Measurements from ENCODE around the gene NRSN2. TPM values are rescaled to one million over a fixed set of nuclear protein-coding genes. Genes with fewer than 3 reads are reported as not detected.
"Not testable (repeated sequence)": the region's sequence is repeated elsewhere in the genome, so short reads cannot be mapped to it uniquely, and the experiment has no call there.

NRSN2 gene
- total RNA-seq, 2 donors from 2014 or later: 13.8 to 15.6 TPM

- 86 to 95% methylated on average over 8 of the region's 8 CpGs for WGBS, 2 donors
- no peak for ATAC-seq
Measured at GRCh38 chr20:334578-334977, 12.3 kb upstream of the NRSN2 start.

DNA sequence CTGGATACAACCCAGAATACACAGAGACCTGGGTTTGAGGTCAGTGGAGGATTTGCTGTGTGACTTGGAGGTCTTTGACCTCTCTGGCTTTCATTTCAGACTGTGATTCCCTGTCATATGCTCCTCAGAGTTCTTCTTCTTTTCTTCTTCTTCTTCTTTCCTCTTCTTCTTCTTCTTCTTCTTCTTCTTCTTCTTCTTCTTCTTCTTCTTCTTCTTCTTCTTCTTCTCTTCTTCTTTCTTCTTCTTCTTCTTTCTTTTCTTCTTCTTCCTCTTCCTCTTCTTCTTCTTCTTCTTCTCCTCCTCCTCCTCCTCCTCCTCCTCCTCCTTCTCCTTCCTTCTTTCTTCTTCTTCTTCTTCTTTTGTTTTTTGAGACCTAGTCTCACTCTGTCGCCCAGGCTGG, 10.9 kb upstream of the NRSN2 start:
- not testable (repeated sequence) for H3K27ac ChIP-seq

More at GRCh38 chr20:334578-334977, 12.3 kb upstream of the NRSN2 start:
- intact Hi-C loops (cut with DNase I): no loop called here
- H3K4me1 ChIP-seq: no peaks in the 10 kb centered on the region
- no peak overlapping the region for H3K4me3 ChIP-seq
- H3K27me3 ChIP-seq: no peaks in the 10 kb centered on the region
- TF ChIP-seq POLR2A (IDR thresholded peaks at IDR 0.05): no peak
- no peak for TF ChIP-seq CTCF (IDR thresholded peaks at IDR 0.05)
- no peak overlapping the region for H3K27ac ChIP-seq
- DNase-seq: no peak
- no peaks in the 10 kb centered on the region for H3K36me3 ChIP-seq (replicated peaks in 1 of 2; ENCODE audit: insufficient read depth in 1 of 2, low read depth in 2 of 2)
- no peaks in the 10 kb centered on the region for H3K9me3 ChIP-seq

DNA sequence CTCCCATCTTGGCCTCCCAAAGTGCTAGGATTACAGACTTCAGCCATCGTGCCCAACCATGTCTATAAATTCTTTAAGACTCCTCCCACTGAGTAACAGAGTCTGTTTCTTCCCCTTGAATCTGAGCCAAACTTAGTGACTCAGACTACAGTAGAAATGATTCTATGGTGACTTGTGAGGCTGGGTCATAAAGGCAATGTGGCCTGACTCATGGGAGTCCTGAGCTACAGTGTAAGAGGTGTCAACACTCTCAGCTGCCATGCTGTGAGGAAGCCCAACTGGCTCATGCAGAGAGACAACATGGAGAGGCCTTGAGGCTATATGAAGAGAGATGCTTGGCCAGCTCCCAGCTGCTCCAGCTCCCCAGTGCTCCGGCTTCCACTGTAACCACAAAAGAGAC, 5.2 kb upstream of the NRSN2 start:
- Histone ChIP-seq H3K4me3 (no peak overlapping the region), H3K27ac (no peak overlapping the region), H3K9me3 (no peaks in the 10 kb centered on the region), H3K27me3 (no peaks in the 10 kb centered on the region), H3K4me1 (peaks cover 10% of the 10 kb centered on the region), H3K36me3 (replicated peaks in 1 of 2; ENCODE audit: insufficient read depth in 1 of 2, low read depth in 2 of 2) (no peaks in the 10 kb centered on the region)
- TF ChIP-seq POLR2A (IDR thresholded peaks at IDR 0.05) (no peak), CTCF (IDR thresholded peaks at IDR 0.05) (no peak)
- 87 to 92% methylated on average over 2 of the region's 2 CpGs for WGBS, 2 donors
- ATAC-seq: no peak
- intact Hi-C loops (cut with DNase I): no loop called here
- no peak for DNase-seq

More for the DNA sequence above, 10.9 kb upstream of the NRSN2 start:
- H3K4me3 ChIP-seq; H3K9me3 ChIP-seq; H3K27me3 ChIP-seq; intact Hi-C loops (cut with DNase I); H3K36me3 ChIP-seq (replicated peaks in 1 of 2; ENCODE audit: insufficient read depth in 1 of 2, low read depth in 2 of 2); ATAC-seq; DNase-seq; H3K4me1 ChIP-seq: not testable (repeated sequence)
- WGBS, 2 donors: 80 to 91% methylated on average over 1 of the region's 1 CpG

DNA sequence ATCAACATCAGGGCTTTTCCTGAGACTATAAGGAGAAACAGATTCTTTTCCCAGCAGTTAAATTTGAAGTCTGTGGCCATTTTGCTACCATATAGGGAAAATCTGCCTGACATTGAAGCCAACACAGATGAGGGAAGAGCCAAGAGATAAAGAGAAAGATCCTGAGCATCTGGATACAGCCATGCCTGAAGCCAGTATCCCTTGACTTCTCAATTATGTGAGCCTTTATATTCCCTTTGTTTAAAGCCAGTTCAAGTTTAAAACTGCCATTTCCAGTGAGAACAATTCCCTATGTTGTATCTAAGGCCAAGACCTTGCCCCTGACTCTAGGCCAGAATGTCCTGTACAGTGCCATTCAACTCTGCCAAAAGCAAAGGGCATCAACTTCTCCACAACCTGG, 3.8 kb upstream of the NRSN2 start:
- H3K4me1 ChIP-seq: peaks cover 18% of the 10 kb centered on the region
- no peaks in the 10 kb centered on the region for H3K27me3 ChIP-seq
- no peaks in the 10 kb centered on the region for H3K9me3 ChIP-seq
- TF ChIP-seq CTCF (IDR thresholded peaks at IDR 0.05): no peak
- intact Hi-C loops (cut with DNase I): no loop called here
- H3K36me3 ChIP-seq (replicated peaks in 1 of 2; ENCODE audit: insufficient read depth in 1 of 2, low read depth in 2 of 2): no peaks in the 10 kb centered on the region
- H3K4me3 ChIP-seq: no peak overlapping the region
- no peak overlapping the region for H3K27ac ChIP-seq
- ATAC-seq (no peak), DNase-seq (no peak)

GRCh38 chr20:346033-346639, 775 bp upstream of the NRSN2 start:
- intact Hi-C loops (cut with DNase I): no loop called here
- peak overlapping the region in 3 of 4 donors; percentile 81 to 89 (median 86) for H3K27ac ChIP-seq
- ATAC-seq (no peak), DNase-seq (no peak)
- no peaks in the 10 kb centered on the region for H3K27me3 ChIP-seq
- TF ChIP-seq CTCF (IDR thresholded peaks at IDR 0.05) (no peak), POLR2A (IDR thresholded peaks at IDR 0.05) (no peak)
- WGBS, 2 donors: 76% methylated on average over 9 of the region's 9 CpGs
- peaks cover 31% of the 10 kb centered on the region for H3K4me1 ChIP-seq
- no peaks in the 10 kb centered on the region for H3K9me3 ChIP-seq
- peak overlapping the region in 1 of 2 donors; percentile 71 for H3K4me3 ChIP-seq
- no peaks in the 10 kb centered on the region for H3K36me3 ChIP-seq (replicated peaks in 1 of 2; ENCODE audit: insufficient read depth in 1 of 2, low read depth in 2 of 2)

Measured in body of pancreas (tissue), 4 donors.